K562 treated with DMSO at 1 percent for 12 hours (cell line): ENCODE results near the gene S1PR4. TPM values are rescaled to one million over a fixed set of nuclear protein-coding genes. Genes with fewer than 3 reads are reported as not detected.

Source experiments
- total RNA-seq: library from RNA; unstranded; fragments of 300-600 nt; gene quantifications from 2 replicates; pipeline ENCODE4 v1.2.3, GENCODE V29; 2022; ENCODE audit not compliant: insufficient read depth

The S1PR4 gene, protein sequence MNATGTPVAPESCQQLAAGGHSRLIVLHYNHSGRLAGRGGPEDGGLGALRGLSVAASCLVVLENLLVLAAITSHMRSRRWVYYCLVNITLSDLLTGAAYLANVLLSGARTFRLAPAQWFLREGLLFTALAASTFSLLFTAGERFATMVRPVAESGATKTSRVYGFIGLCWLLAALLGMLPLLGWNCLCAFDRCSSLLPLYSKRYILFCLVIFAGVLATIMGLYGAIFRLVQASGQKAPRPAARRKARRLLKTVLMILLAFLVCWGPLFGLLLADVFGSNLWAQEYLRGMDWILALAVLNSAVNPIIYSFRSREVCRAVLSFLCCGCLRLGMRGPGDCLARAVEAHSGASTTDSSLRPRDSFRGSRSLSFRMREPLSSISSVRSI
- not detected in 2 replicates for total RNA-seq

DNA sequence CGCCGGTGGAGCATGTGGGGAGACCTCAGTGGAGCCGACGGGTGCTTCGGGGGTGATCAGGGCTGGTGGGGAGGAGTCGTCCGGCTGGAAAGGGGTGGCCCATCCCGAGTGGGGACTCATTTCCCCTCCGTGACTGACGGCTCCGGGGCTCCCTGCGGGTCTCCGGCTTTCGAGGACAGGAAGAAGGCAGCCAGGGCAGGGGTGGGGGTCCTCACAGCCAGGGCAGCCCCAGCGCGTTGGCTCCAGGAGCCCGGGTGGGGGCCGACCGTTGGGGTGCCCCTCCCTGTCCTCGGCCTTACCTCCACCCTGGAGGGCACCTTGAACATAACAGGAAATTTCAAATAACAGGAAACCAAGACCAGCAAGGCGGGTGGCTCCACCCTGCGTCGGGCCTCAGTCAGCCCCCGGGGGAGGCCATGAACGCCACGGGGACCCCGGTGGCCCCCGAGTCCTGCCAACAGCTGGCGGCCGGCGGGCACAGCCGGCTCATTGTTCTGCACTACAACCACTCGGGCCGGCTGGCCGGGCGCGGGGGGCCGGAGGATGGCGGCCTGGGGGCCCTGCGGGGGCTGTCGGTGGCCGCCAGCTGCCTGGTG is at the start of gene S1PR4:
S1PR4 (plus strand) TSS at position 393 of the 596 bp plus-strand sequence; CDS start at position 417, 24 bp downstream.

DNA sequence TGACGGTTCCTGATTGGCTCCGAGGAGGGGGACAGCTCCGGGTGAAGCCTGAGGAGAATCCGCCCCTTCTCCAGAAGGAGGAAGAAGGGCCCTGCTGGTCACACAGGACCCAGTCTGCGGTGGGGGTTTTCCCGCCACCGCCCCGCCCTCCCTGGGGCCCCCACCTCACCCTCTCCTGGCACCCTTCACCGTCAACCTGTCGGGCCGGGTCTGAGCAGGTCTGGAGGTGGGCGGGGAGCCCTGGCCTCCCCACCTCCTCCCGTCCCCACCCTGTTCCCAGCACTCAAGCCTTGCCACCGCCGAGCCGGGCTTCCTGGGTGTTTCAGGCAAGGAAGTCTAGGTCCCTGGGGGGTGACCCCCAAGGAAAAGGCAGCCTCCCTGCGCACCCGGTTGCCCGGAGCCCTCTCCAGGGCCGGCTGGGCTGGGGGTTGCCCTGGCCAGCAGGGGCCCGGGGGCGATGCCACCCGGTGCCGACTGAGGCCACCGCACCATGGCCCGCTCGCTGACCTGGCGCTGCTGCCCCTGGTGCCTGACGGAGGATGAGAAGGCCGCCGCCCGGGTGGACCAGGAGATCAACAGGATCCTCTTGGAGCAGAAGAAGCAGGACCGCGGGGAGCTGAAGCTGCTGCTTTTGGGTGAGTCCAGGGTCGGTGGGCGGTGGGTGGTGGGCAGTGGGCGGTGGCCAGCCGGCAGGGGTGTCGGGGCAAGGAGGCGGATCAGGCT is 42.4 kb upstream of the S1PR4 start, which contains the start of gene GNA15:
GNA15 (plus strand) TSS at position 73 of the 723 bp plus-strand sequence; CDS start at position 491, 418 bp downstream.

DNA sequence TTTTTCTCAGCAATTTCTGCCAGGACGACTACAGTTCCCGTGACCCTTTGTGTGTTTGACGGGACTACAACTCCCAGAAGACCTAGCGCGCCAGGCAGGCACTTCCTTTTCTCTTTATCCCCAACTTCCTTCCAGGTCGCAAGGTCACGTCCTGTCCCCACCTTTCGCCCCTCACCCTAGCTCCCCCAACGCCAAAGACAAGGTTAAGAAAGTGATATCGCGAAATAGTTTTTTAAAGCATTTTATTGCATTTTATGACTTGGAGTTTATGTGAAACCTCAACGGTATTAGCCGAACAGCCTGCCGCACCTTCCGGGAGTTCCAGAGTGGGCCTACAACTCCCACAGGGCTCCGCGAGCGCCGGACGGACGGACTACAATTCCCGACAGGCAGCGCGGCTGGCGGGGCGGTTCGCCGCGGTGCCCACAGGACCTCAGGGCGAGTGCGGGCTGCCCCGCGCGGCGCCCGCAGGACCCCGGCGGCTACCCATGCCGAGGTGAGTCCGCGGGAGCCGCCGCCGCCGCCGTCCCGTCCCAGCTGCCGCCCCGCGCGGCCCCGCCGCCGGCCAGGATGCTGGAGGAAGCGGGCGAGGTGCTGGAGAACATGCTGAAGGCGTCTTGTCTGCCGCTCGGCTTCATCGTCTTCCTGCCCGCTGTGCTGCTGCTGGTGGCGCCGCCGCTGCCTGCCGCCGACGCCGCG is 7.0 kb downstream of the S1PR4 start, which contains the start of gene NCLN:
NCLN (plus strand) TSS at position 470 of the 699 bp plus-strand sequence; CDS start at position 571, 101 bp downstream.

DNA sequence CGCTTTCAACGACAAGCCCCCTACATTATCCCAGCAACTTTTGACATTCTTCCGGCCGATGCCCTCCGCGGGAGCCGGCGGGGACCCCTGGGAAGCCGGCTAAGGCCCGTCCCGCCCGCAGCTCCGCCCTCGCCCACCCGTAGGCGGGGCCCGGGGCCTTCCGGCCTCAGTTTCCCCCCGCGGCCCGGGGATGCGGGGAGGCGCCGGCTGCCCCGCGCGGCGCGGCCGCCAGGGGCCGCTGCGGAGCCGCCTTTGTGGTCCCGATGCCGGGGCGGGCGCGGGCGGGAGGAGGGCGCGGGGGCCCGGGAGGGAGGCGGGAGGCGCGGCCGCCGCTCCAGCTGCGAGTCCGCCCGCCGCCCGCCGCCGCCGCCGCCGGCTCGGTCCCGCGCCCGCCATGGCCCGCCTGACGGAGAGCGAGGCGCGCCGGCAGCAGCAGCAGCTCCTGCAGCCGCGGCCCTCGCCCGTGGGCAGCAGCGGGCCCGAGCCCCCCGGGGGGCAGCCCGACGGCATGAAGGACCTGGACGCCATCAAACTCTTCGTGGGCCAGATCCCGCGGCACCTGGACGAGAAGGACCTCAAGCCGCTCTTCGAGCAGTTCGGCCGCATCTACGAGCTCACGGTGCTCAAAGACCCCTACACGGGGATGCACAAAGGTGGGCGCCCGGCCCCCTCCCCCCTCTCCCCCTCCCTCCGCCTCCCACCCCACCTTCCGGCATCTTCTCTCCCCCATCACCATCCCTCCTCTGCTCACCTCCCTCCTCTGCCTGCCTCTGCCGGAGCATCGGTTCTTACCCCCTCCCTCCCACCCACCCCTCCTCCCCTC is 46.0 kb downstream of the S1PR4 start, which contains the start of gene CELF5:
CELF5 (plus strand) TSS at position 316 of the 823 bp plus-strand sequence; CDS start at position 395, 79 bp downstream.

Other genes starting within 250 kb of the S1PR4 start
- 8.4 and 9.3 TPM in 2 replicates for gene ZNF77, start 233.8 kb upstream of the S1PR4 start, total RNA-seq
- 5.8 and 8.3 TPM in 2 replicates for gene TLE6, start 201.2 kb upstream of the S1PR4 start, total RNA-seq
- 35.1 and 53.0 TPM in 2 replicates for gene TLE2, start 149.5 kb upstream of the S1PR4 start, total RNA-seq
- 318 and 363 TPM in 2 replicates for gene TLE5, start 116.3 kb upstream of the S1PR4 start, total RNA-seq
- gene GNA11, start 84.4 kb upstream of the S1PR4 start, total RNA-seq = 19.8 and 32.9 TPM in 2 replicates
- gene GNA15, start 42.7 kb upstream of the S1PR4 start, total RNA-seq = not detected in 2 replicates
- gene NCLN, start 7.2 kb downstream of the S1PR4 start, total RNA-seq = 48.9 and 57.2 TPM in 2 replicates
- gene CELF5, start 45.9 kb downstream of the S1PR4 start, total RNA-seq = not detected in 2 replicates
- gene NFIC, start 187.8 kb downstream of the S1PR4 start, total RNA-seq = 9.1 and 37.3 TPM in 2 replicates